Measurements from ENCODE around the gene MSLN. TPM values are rescaled to one million over a fixed set of nuclear protein-coding genes. Genes with fewer than 3 reads are reported as not detected.

Gene MSLN
- total and polyA plus RNA-seq, 9 of the 15 experiments (the other 6 are each of a cell fraction or from before 2014, with no cell fraction given) = not detected

GRCh38 chr16:728131-728889 is 32.2 kb upstream of the MSLN start (continued):
- TF ChIP-seq CREB1 (IDR thresholded peaks at IDR 0.05) (peak; percentile 25; the same call in 1 of the 2 replicates), CREB1 (CRISPR knock-in tag; IDR thresholded peaks at IDR 0.05) (no peak; the same call in 1 of the 2 replicates), RB1 (IDR thresholded peaks at IDR 0.05; ENCODE audit: low read depth) (peak; percentile 35; the same call in 1 of the 2 replicates), SUPT5H (IDR thresholded peaks at IDR 0.05) (peak; percentile 64; the same call in 1 of the 2 replicates), RBFOX2 (IDR thresholded peaks at IDR 0.05; ENCODE audit: low read depth, low read length) (peak; percentile 28; the same call in 1 of the 2 replicates), ZBED1 (IDR thresholded peaks at IDR 0.05) (0 out of 2 replicates have a peak, but pooled peaks have one; percentile 22), FIP1L1 (IDR thresholded peaks at IDR 0.05; ENCODE audit: low read depth, low read length, poor library complexity, severe bottlenecking) (peak; percentile 53), RERE (CRISPR knock-in tag; IDR thresholded peaks at IDR 0.05; ENCODE audit: borderline replicate concordance) (no peak), ZNF395 (CRISPR knock-in tag; IDR thresholded peaks at IDR 0.05) (peak; percentile 78), ZNF740 (CRISPR knock-in tag; IDR thresholded peaks at IDR 0.05) (peak; percentile 88), ZNF740 (tag; IDR thresholded peaks at IDR 0.05) (no peak), KLF16 (IDR thresholded peaks at IDR 0.05) (no peak), ZNF511 (CRISPR knock-in tag; IDR thresholded peaks at IDR 0.05) (0 out of 2 replicates have a peak, but pooled peaks have one; percentile 18), TAF1 (IDR thresholded peaks at IDR 0.05; ENCODE audit: control insufficient read depth, extremely low read depth, insufficient read depth, low read length, severe bottlenecking) (peak; percentile 25), HLTF (IDR thresholded peaks at IDR 0.05) (no peak), ZBTB2 (IDR thresholded peaks at IDR 0.05) (0 out of 2 replicates have a peak, but pooled peaks have one; percentile 32)
